Smooth muscle cell (in vitro differentiated cells): ENCODE data around the gene SERINC3. TPM values are rescaled to one million over a fixed set of nuclear protein-coding genes. Genes with fewer than 3 reads are reported as not detected.

Experiments used
- DNase-seq: peaks from one replicate; lab custom pipeline; 2025; ENCODE audit not compliant: unreplicated experiment; lab: John Stamatoyannopoulos, UW
- H2AFZ ChIP-seq: fragments of 200-600 bp; sonication (generic); 2 replicates; pipeline ENCODE4 v1.6.0; 2016; ENCODE audit warnings: antibody characterized with exemption, low read depth, mild to moderate bottlenecking
- H3F3A ChIP-seq: fragments of 200-600 bp; sonication (generic); 2 replicates; pipeline ENCODE4 v1.6.0; 2017; ENCODE audit warnings: antibody characterized with exemption, low read depth
- H3K27ac ChIP-seq: fragments of 200-600 bp; sonication (generic); 2 replicates; pipeline ENCODE4 v1.5.1; 2016; ENCODE audit warnings: low read depth, mild to moderate bottlenecking
- H3K27me3 ChIP-seq: fragments of 200-600 bp; sonication (generic); 2 replicates; pipeline ENCODE4 v1.6.1; 2016; ENCODE audit warnings: low read depth, mild to moderate bottlenecking
- H3K36me3 ChIP-seq: fragments of 200-600 bp; sonication (generic); 2 replicates; pipeline ENCODE4 v1.5.1; 2016; ENCODE audit warnings: low read depth
- H3K4me1 ChIP-seq: fragments of 200-600 bp; sonication (generic); 2 replicates; pipeline ENCODE4 v1.5.1; 2016; ENCODE audit warnings: low read depth
- H3K4me2 ChIP-seq: fragments of 200-600 bp; sonication (generic); 2 replicates; pipeline ENCODE4 v1.6.0; 2016; ENCODE audit warnings: mild to moderate bottlenecking
- H3K4me3 ChIP-seq: fragments of 200-600 bp; sonication (generic); 2 replicates; pipeline ENCODE4 v1.5.1; 2016; ENCODE audit warnings: mild to moderate bottlenecking
- H3K79me2 ChIP-seq: fragments of 200-600 bp; sonication (generic); 2 replicates; pipeline ENCODE4 v1.6.0; 2016; ENCODE audit warnings: low read depth, mild to moderate bottlenecking
- H3K9ac ChIP-seq: fragments of 200-600 bp; sonication (generic); 2 replicates; pipeline ENCODE4 v1.6.0; 2016; ENCODE audit warnings: low read depth
- H3K9me3 ChIP-seq: fragments of 200-600 bp; sonication (generic); replicated peaks from 2 replicates; pipeline ENCODE4 v1.5.1; 2016; ENCODE audit warnings: low read depth
- H4K20me1 ChIP-seq: fragments of 200-600 bp; sonication (generic); 2 replicates; pipeline ENCODE4 v1.6.0; 2016; ENCODE audit warnings: low read depth
- whole genome bisulfite sequencing: methylation state at CpG from one replicate; pipeline ENCODE4 v1.1.7; 2016; ENCODE audit warnings: low lambda C conversion rate; 5-methylcytosine and 5-hydroxymethylcytosine counted together
- polyA plus RNA-seq: library from polyadenylated mRNA; unstranded; fragments of >200 nt; fragmentation: Nextera tagmentation; extraction: Ambion mirVana; gene quantifications from 2 replicates; pipeline ENCODE4 v1.2.1, GENCODE V29; 2016
- total RNA-seq: library from RNA; depleted of rRNA; stranded (reverse); fragments of >200 nt; gene quantifications from 2 replicates; pipeline ENCODE4 v1.2.3, GENCODE V29; 2014
- TF ChIP-seq, protein P1 (sequence below): fragments of 200-600 bp; sonication (generic); IDR thresholded peaks from 2 replicates; pipeline ENCODE4 v1.5.1; 2017; ENCODE audit warnings: borderline replicate concordance, mild to moderate bottlenecking, antibody characterized with exemption; ENCODE audit not compliant: insufficient read depth, poor library complexity, severe bottlenecking

SERINC3 gene
- total and polyA plus RNA-seq, 2 experiments from 2014 or later = 84.9 to 99.5 TPM

DNA sequence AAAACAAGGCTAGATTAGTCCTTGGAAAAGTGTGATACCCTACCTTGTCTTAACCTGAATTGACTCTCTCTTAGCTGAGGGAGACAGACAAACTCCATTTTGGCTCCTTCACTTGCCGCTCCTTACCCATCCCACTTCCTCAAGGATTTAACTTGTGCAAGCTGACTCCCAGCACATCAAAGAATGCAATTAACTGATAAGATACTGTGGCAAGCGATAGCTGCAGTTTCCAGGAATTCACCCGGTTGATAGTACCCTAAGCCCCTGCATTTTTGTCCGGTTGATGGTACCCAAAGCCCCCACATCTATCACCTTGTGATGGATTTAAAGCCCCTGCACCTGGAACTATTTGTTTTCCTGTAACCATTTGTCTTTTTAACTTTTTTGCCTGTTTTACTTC lies 1.9 kb upstream of the SERINC3 start:
- Histone ChIP-seq H3K4me3 (no peak overlapping the region), H3K4me2 (no peak overlapping the region), H3K9me3 (no peaks in the 10 kb centered on the region), H3K4me1 (peaks cover 13% of the 10 kb centered on the region), H3F3A (peaks cover 11% of the 10 kb centered on the region), H3K27ac (no peak overlapping the region), H3K27me3 (no peaks in the 10 kb centered on the region), H2AFZ (peak overlapping the region; percentile 75), H4K20me1 (peaks cover 25% of the 10 kb centered on the region), H3K36me3 (no peaks in the 10 kb centered on the region), H3K9ac (no peak overlapping the region), H3K79me2 (peaks cover 31% of the 10 kb centered on the region)
- TF ChIP-seq, protein P1, sequence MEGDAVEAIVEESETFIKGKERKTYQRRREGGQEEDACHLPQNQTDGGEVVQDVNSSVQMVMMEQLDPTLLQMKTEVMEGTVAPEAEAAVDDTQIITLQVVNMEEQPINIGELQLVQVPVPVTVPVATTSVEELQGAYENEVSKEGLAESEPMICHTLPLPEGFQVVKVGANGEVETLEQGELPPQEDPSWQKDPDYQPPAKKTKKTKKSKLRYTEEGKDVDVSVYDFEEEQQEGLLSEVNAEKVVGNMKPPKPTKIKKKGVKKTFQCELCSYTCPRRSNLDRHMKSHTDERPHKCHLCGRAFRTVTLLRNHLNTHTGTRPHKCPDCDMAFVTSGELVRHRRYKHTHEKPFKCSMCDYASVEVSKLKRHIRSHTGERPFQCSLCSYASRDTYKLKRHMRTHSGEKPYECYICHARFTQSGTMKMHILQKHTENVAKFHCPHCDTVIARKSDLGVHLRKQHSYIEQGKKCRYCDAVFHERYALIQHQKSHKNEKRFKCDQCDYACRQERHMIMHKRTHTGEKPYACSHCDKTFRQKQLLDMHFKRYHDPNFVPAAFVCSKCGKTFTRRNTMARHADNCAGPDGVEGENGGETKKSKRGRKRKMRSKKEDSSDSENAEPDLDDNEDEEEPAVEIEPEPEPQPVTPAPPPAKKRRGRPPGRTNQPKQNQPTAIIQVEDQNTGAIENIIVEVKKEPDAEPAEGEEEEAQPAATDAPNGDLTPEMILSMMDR = no peak
- 14% methylated on average over 4 of the region's 4 CpGs for WGBS
- DNase-seq = no peak

DNA sequence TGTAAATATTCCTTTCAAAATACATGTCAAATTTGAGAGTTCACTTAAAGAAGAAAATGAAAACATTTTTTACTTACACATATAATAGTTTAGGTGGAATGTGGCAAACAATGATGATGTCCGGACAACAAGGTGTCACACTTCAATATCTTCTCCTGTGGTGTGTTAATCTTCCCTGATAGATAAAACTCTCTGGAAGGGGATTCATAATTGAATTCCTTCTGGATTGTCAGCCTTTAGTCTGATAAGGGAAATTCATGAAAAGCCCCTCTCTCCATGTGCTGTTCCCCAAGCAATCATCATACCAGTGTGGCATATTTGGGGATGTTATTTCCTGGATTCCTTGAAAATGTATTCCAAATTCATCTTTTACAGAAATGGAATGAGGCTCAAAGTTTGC lies 971 bp upstream of the SERINC3 start:
- peaks cover 12% of the 10 kb centered on the region for H3F3A ChIP-seq
- H3K27ac ChIP-seq = peak overlapping the region; percentile 97
- TF ChIP-seq, protein P1 = no peak
- no peaks in the 10 kb centered on the region for H3K27me3 ChIP-seq
- peaks cover 34% of the 10 kb centered on the region for H4K20me1 ChIP-seq
- H3K9ac ChIP-seq = no peak overlapping the region
- 53% methylated on average over 1 of the region's 1 CpG for WGBS
- DNase-seq = no peak
- no peak overlapping the region for H3K4me3 ChIP-seq
- H3K9me3 ChIP-seq = no peaks in the 10 kb centered on the region
- H2AFZ ChIP-seq = peak overlapping the region; percentile 75
- peaks cover 40% of the 10 kb centered on the region for H3K79me2 ChIP-seq
- peaks cover 13% of the 10 kb centered on the region for H3K4me1 ChIP-seq
- H3K36me3 ChIP-seq = no peaks in the 10 kb centered on the region
- no peak overlapping the region for H3K4me2 ChIP-seq

DNA sequence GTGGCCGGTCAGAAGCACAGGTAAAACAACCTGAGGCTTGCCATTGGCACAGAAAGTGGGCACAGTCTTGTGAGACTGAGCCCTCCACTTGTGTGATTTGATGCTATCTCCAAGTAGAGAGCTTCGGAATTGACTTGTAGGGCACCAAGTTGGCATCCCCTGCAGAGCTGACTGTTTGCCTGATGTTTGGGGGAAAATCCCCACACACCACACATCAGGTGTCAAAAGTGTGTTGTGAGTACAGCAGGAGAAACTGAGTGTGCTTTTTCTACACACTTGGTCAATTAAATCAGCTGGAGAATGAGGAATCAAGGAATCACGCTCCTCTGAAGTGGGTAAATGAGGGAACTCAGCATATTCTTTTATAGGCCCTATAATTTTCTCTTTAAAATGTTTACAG lies 989 bp downstream of the SERINC3 start:
- 76% methylated on average over 3 of the region's 3 CpGs for WGBS
- H4K20me1 ChIP-seq = peaks cover 54% of the 10 kb centered on the region
- peak overlapping the region; percentile 92 for H3K4me2 ChIP-seq
- no peak for DNase-seq
- peaks cover 12% of the 10 kb centered on the region for H3F3A ChIP-seq
- H3K27ac ChIP-seq = peak overlapping the region; percentile 97
- H3K9me3 ChIP-seq = no peaks in the 10 kb centered on the region
- TF ChIP-seq, protein P1 = no peak
- peak overlapping the region; percentile 88 for H3K4me3 ChIP-seq
- peaks cover 59% of the 10 kb centered on the region for H3K79me2 ChIP-seq
- H2AFZ ChIP-seq = no peak overlapping the region
- H3K4me1 ChIP-seq = peaks cover 13% of the 10 kb centered on the region
- peak overlapping the region; percentile 100 for H3K9ac ChIP-seq
- no peaks in the 10 kb centered on the region for H3K36me3 ChIP-seq
- H3K27me3 ChIP-seq = no peaks in the 10 kb centered on the region

DNA sequence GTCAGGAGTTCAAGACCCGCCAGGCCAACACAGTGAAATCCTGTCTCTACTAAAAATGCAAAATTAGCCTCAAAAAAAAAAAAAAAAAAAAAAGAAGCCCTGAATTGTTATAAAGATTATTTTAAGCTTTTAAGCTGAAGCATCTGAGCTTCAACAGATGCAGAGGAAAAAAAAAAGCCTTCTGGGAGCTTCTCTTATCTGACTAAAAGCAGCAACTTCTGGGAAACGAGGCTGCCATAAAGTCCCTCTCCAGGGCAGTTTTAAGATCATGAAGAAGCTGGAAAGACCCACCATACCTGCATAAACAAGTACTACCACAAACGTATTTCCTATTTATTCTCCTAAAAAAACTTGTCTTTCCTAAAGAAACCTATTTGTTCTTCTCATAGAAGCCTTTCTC lies 3.6 kb downstream of the SERINC3 start:
- Histone ChIP-seq H3K27ac (peak overlapping the region; percentile 52), H3K79me2 (peaks cover 86% of the 10 kb centered on the region), H3K36me3 (no peaks in the 10 kb centered on the region), H3K9ac (no peak overlapping the region), H3K4me1 (peaks cover 13% of the 10 kb centered on the region), H3K4me2 (peak overlapping the region; percentile 32), H3F3A (peaks cover 11% of the 10 kb centered on the region), H3K27me3 (no peaks in the 10 kb centered on the region), H3K4me3 (no peak overlapping the region), H3K9me3 (no peaks in the 10 kb centered on the region), H4K20me1 (peaks cover 80% of the 10 kb centered on the region), H2AFZ (no peak overlapping the region)
- WGBS = 17% methylated on average over 3 of the region's 3 CpGs
- DNase-seq = no peak
- TF ChIP-seq, protein P1 = no peak
